Panc1 (cell line): Measurements from ENCODE around the gene FAM13A.

Experiments
- POLR2AphosphoS5 ChIP-seq: IDR thresholded peaks from 2 replicates; pipeline ENCODE4 v1.6.1; 2012; ENCODE audit warnings: mild to moderate bottlenecking, low read depth, low read length, moderate library complexity
- REST ChIP-seq, 2 experiments: IDR thresholded peaks; 2 replicates each; pipeline ENCODE4 v1.6.1; 2011 to 2012; ENCODE audit warnings: low read depth in 2 of 2, control low read depth in 1 of 2, low read length in 1 of 2, mild to moderate bottlenecking in 1 of 2, moderate library complexity in 1 of 2; ENCODE audit not compliant: insufficient read depth in 1 of 2
- SIN3A ChIP-seq: IDR thresholded peaks from 2 replicates; pipeline ENCODE4 v1.6.1; 2012; ENCODE audit warnings: low read depth, mild to moderate bottlenecking, low read length, moderate library complexity, borderline replicate concordance; ENCODE audit not compliant: insufficient read depth
- TCF7L2 ChIP-seq: IDR thresholded peaks from 2 replicates; pipeline ENCODE4 v1.6.1; 2011; ENCODE audit warnings: mild to moderate bottlenecking, low read depth, low read length, inconsistent platforms
- TF ChIP-seq, protein P1 (sequence below): fragments of 450-650 bp; IDR thresholded peaks from 2 replicates; pipeline ENCODE4 v1.5.1; 2017; ENCODE audit warnings: mild to moderate bottlenecking

DNA sequence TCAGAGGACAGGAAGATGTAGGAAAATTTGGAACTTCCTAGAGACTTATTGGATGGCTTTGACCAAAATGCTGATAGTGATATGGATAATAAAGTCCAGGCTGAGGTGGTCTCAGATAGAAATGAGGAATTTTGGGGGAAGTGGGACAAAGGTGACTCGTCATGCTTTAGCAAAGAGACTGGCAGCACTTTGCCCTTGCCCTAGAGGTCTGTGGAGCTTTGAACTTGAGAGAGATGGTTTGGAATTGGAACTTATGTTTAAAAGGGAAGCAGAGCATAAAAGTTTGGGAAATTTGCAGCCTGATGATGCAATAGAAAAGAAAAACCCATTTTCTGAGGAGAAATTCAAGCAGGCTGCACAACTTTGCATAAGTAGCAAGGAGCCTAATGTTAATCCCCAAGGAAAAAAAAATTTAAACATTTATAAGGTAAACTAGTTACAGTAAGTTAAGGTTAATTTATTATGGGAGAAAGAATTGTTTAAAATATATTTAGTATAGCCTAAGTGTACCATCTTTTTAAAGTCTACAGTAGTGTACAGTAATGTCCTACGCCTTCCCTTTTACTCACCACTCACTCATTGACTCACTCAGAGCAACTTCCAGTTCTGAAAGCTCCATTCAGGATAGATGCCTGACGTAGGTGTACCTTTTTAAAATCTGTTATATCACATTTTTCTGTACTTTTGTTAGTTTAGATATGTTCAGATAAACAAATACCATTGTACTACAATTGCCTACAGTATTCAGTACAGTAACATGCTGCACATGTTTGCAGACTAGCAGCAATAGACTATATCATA is 101.2 kb downstream of the FAM13A start:
- TF ChIP-seq, protein P1, sequence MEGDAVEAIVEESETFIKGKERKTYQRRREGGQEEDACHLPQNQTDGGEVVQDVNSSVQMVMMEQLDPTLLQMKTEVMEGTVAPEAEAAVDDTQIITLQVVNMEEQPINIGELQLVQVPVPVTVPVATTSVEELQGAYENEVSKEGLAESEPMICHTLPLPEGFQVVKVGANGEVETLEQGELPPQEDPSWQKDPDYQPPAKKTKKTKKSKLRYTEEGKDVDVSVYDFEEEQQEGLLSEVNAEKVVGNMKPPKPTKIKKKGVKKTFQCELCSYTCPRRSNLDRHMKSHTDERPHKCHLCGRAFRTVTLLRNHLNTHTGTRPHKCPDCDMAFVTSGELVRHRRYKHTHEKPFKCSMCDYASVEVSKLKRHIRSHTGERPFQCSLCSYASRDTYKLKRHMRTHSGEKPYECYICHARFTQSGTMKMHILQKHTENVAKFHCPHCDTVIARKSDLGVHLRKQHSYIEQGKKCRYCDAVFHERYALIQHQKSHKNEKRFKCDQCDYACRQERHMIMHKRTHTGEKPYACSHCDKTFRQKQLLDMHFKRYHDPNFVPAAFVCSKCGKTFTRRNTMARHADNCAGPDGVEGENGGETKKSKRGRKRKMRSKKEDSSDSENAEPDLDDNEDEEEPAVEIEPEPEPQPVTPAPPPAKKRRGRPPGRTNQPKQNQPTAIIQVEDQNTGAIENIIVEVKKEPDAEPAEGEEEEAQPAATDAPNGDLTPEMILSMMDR: no peak
- no peak for TF ChIP-seq POLR2AphosphoS5
- TF ChIP-seq REST (IDR thresholded peaks at IDR 0.05; ENCODE audit: insufficient read depth in 1 of 2, low read depth in 2 of 2, low read length in 1 of 2): no peak
- TF ChIP-seq TCF7L2: no peak
- TF ChIP-seq SIN3A: no peak
